ENCODE data around the gene INPP5J.

DNA sequence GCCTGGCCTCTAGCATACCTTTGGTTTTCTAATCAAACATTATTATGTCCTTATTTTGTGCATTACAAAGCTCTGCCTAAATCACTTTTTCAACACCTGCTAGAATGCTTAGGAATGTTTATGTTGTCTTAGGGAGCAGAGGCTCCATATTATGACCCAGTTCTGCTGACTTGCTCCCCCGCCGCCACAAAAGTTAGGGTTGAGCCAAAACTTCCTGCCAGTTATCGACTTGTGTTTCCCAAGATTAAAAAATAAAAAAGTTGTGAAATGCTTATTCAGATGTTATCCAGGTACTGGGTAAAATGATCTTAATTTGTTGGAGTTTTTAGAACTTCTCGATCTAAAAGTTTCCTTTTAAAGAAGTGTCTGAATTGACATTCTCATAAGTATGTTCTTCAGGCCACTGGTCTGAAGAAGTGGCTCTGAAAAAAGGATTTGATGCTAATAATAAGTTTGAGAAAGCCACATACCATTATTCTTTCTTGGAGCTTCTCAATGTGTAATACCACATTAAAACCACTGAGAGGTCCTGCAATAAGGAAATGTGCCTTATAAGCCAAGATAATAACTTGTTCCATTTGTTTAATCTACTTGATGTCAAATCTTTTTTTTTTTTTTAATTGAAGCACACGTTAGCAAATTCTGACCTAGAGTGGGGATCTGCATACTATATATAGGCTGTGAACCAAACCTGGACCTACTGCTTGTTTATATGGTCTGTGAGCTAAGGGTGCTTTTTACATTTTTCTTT, 39.4 kb downstream of the INPP5J start:
- no peak for TF ChIP-seq CTCF (IDR thresholded peaks at IDR 0.05)
- no peak for TF ChIP-seq POLR2A (IDR thresholded peaks at IDR 0.05)
